22Rv1 (cell line): ENCODE data around the gene GPRIN1.

Source experiments
- CTCF ChIP-seq: fragments of 450-650 bp; IDR thresholded peaks from 2 replicates; pipeline ENCODE4 v1.5.1; 2017; ENCODE audit warnings: mild to moderate bottlenecking
- ZFX ChIP-seq: fragments of 450-650 bp; IDR thresholded peaks from 2 replicates; pipeline ENCODE4 v1.6.1; 2017; ENCODE audit warnings: antibody characterized with exemption, borderline replicate concordance

- TF ChIP-seq CTCF: no peak
- no peak for TF ChIP-seq ZFX
Observed at GRCh38 chr5:176632745-176633144, 22.8 kb upstream of the GPRIN1 start.
